Lower leg skin (tissue), 3 donors: ENCODE results near the gene TREML1.

Experiments used
- CTCF ChIP-seq, 3 donors: fragments of 450-650 bp; IDR thresholded peaks; one replicate each; pipeline ENCODE4 v1.5.1; 2016; ENCODE audit warnings: antibody characterized with exemption in 3 of 3, mild to moderate bottlenecking in 3 of 3, moderate library complexity in 2 of 3
- POLR2A ChIP-seq, 2 donors: fragments of 450-650 bp; IDR thresholded peaks; one replicate each; pipeline ENCODE4 v1.6.1; 2016 to 2017; ENCODE audit warnings: antibody characterized with exemption in 2 of 2, mild to moderate bottlenecking in 1 of 2, moderate library complexity in 1 of 2

DNA sequence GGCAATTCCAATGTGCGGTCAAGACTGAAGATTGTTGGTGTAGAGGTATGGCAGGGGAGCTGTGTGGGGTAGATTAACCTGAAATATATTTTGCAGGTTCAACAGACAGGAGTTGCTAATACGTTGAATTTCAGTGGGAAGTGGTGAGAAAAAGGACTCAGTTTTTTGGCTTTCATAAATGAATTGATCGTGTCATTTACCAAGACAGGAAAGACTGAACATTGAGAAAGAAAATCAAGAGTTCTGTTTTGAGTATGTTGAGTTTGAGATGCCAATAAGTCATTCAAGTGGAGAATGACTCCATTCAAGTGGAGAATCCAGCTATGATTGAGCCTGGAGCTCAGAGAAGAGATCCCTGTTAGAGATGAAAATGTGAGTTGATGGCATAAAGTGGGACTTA, 50.3 kb downstream of the TREML1 start:
- TF ChIP-seq CTCF (IDR thresholded peaks at IDR 0.05) (no peak), POLR2A (IDR thresholded peaks at IDR 0.05) (no peak)
